Upper lobe of left lung (tissue), 6 donors: ENCODE measurements around the gene CCDC33. TPM values are rescaled to one million over a fixed set of nuclear protein-coding genes. Genes with fewer than 3 reads are reported as not detected.

Experiments used
- ATAC-seq, 2 donors: fragments of 200-7000 bp; cut with Tn5 transposase; one replicate each; pipeline ENCODE4 v1.9.1; 2022; ENCODE audit warnings: mild to moderate bottlenecking in 2 of 2, moderate library complexity in 2 of 2; ENCODE audit not compliant: low FRiP score in 2 of 2
- DNase-seq, 2 donors: peaks; one replicate each; pipeline ENCODE4 v3.0.0-alpha.2; 2019 to 2020
- H3K27ac ChIP-seq, 4 donors: fragments of 200-600 bp; sonication (generic); one replicate each; pipeline ENCODE4 v1.5.1; 2016 to 2019
- H3K27me3 ChIP-seq, 4 donors: fragments of 200-600 bp; sonication (generic); one replicate each; pipeline ENCODE4 v1.5.1; 2017 to 2019
- H3K36me3 ChIP-seq, 4 donors: fragments of 200-600 bp; sonication (generic); one replicate each; pipeline ENCODE4 v1.5.1; 2016 to 2019
- H3K4me1 ChIP-seq, 4 donors: fragments of 200-600 bp; sonication (generic); one replicate each; pipeline ENCODE4 v1.5.1; 2018 to 2019
- H3K4me3 ChIP-seq, 4 donors: fragments of 200-600 bp; sonication (generic); one replicate each; pipeline ENCODE4 v1.5.1; 2017 to 2019; ENCODE audit warnings: mild to moderate bottlenecking in 2 of 4, moderate library complexity in 1 of 4
- H3K9me3 ChIP-seq, 4 donors: fragments of 200-600 bp; sonication (generic); one replicate each; pipeline ENCODE4 v1.5.1; 2018 to 2019
- EP300 ChIP-seq, 4 donors: sonication (generic); formaldehyde crosslinking; IDR thresholded peaks; one replicate each; pipeline ENCODE4 v1.5.1; 2017; ENCODE audit warnings: antibody characterized with exemption in 4 of 4, control low read depth in 2 of 4
- POLR2A ChIP-seq, 4 donors: fragments of 450-650 bp; IDR thresholded peaks; one replicate each; pipeline ENCODE4 v1.5.1; 2016 to 2017; ENCODE audit warnings: antibody characterized with exemption in 4 of 4, mild to moderate bottlenecking in 2 of 4
- POLR2AphosphoS5 ChIP-seq, 2 donors: sonication (generic); formaldehyde crosslinking; IDR thresholded peaks; one replicate each; pipeline ENCODE4 v1.5.1; 2017; ENCODE audit warnings: antibody characterized with exemption in 2 of 2
- WGBS, 2 donors: methylation state at CpG; one replicate each; pipeline ENCODE4 v1.1.5; 2017 to 2018; 5-methylcytosine and 5-hydroxymethylcytosine counted together
- total RNA-seq, 6 donors: library from RNA; depleted of rRNA in 4 of 6; stranded (reverse); fragments of >200 nt in 4 of 6; gene quantifications; one replicate each; pipeline versions ENCODE4 v1.1.0 to v1.2.1, GENCODE V29; 2016 to 2021
- TF ChIP-seq, protein P1 (sequence below), 6 experiments: fragments of 450-650 bp in 4 of 6; fragments of 200-600 bp in 2 of 6; sonication (generic) in 2 of 6; IDR thresholded peaks; one replicate each; pipeline ENCODE4 v1.5.1; 2016 to 2019; ENCODE audit warnings: antibody characterized with exemption in 6 of 6
- donor health status: DM: no; HTN: no; CAD: no; lungs with moderate emphysema.
- donor health status: DM: no; HTN: yes; CAD: no; lungs with severe emphysema.

CCDC33 gene
- total RNA-seq, 6 donors from 2014 or later = 3.8 to 43.4 (median 4.2) TPM; not detected in 1

DNA sequence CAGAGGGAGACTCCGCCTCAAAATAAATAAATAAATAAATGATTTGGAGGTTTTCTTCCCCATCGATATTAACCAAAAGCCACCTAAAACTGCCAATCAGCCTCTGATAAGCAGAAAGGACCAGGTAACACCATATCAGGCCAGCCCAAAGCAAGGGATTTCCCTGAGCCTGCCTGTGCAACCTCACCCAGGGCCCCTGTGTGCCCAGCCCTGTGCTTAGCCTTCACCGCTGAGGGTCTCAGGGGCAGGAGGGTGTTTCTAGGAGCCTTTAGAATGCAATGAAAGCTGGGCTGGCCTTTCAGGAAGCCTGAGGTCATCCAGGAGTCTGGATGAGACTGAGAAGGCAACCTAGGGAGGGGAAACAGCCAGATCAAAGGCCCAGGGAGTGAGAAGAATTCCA, 95.9 kb downstream of the CCDC33 start:
- TF ChIP-seq POLR2AphosphoS5 (IDR thresholded peaks at IDR 0.05) (no peak), POLR2A (IDR thresholded peaks at IDR 0.05) (no peak), EP300 (IDR thresholded peaks at IDR 0.05) (no peak)
- TF ChIP-seq, protein P1, sequence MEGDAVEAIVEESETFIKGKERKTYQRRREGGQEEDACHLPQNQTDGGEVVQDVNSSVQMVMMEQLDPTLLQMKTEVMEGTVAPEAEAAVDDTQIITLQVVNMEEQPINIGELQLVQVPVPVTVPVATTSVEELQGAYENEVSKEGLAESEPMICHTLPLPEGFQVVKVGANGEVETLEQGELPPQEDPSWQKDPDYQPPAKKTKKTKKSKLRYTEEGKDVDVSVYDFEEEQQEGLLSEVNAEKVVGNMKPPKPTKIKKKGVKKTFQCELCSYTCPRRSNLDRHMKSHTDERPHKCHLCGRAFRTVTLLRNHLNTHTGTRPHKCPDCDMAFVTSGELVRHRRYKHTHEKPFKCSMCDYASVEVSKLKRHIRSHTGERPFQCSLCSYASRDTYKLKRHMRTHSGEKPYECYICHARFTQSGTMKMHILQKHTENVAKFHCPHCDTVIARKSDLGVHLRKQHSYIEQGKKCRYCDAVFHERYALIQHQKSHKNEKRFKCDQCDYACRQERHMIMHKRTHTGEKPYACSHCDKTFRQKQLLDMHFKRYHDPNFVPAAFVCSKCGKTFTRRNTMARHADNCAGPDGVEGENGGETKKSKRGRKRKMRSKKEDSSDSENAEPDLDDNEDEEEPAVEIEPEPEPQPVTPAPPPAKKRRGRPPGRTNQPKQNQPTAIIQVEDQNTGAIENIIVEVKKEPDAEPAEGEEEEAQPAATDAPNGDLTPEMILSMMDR (IDR thresholded peaks at IDR 0.05) = no peak
- Histone ChIP-seq H3K4me1 (no peaks in the 10 kb centered on the region), H3K4me3 (no peak overlapping the region), H3K9me3 (no peaks in the 10 kb centered on the region), H3K27ac (no peak overlapping the region), H3K36me3 (no peaks in the 10 kb centered on the region), H3K27me3 (no peaks in the 10 kb centered on the region)
- WGBS, 2 donors = 86 to 95% methylated on average over 3 of the region's 3 CpGs
- DNase-seq = no peak
- ATAC-seq = no peak

DNA sequence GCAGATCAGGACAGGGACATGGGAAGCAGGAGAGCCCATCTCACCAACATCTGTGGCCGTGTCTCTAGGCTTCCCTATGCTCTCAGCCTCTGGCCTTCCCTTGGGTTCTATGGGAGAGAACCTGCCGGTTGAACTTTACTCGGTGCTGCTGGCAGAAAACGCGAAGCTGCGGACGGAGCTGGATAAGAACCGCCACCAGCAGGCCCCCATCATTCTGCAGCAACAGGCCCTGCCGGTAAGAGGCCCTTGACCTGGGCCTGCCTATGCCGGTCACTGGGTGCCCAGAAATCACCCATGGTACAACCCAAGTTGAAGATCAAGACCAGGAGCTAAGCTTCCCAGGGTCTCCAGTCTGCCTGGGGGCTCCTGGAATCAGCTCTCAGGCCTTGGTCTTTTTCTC, 96.5 kb downstream of the CCDC33 start:
- no peak for DNase-seq
- TF ChIP-seq, protein P1 (IDR thresholded peaks at IDR 0.05) = no peak
- H3K27me3 ChIP-seq = no peaks in the 10 kb centered on the region
- H3K27ac ChIP-seq = no peak overlapping the region
- ATAC-seq = no peak
- H3K36me3 ChIP-seq = no peaks in the 10 kb centered on the region
- H3K9me3 ChIP-seq = no peaks in the 10 kb centered on the region
- no peaks in the 10 kb centered on the region for H3K4me1 ChIP-seq
- no peak overlapping the region for H3K4me3 ChIP-seq
- WGBS, 2 donors = 94 to 96% methylated on average over 9 to 10 of the region's 10 CpGs

DNA sequence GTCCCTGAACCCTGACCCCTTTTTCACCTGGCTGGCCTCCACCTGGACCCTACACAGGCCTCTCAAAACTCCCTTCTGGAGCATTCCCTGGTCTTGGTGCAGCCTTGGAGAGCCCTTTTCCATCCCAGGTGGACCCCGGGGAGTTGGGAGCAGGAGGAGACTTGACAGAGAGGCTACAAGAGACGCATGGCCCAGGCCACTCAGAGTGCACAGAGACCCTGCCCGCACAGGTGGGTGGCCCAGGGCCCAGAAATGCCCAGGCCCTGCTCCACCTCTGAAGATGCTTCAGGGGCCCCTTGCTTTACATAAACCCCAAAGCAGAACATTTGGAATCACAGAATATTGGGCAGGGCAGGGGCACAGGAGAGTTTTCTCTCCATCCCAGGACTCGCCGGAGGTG, 97.0 kb downstream of the CCDC33 start:
- Histone ChIP-seq H3K4me3 (no peak overlapping the region), H3K27ac (no peak overlapping the region), H3K36me3 (no peaks in the 10 kb centered on the region), H3K4me1 (no peaks in the 10 kb centered on the region), H3K9me3 (no peaks in the 10 kb centered on the region), H3K27me3 (no peaks in the 10 kb centered on the region)
- TF ChIP-seq, protein P1 (IDR thresholded peaks at IDR 0.05) = no peak
- TF ChIP-seq POLR2A (IDR thresholded peaks at IDR 0.05) = no peak
- ATAC-seq (no peak), DNase-seq (no peak)
- WGBS, 2 donors = 91 to 95% methylated on average over 3 to 5 of the region's 5 CpGs

DNA sequence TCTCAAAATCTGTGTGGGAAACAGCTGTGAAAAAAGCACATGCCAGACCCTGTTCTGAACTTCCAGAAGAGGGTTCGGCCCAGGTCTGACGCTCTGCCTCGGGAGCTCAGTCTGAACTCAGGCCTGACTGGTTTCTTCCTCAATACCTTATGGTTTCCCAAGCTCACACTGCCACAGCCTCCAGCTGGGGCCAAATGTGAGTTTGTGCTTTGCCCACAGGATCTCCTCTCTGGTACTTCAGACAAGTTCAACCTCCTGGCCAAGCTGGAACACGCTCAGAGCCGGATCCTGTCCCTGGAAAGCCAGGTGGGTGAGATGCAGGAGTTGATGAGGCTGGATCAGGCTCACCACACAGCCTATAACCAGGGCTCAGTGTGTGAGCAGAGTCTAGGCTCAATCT, 97.5 kb downstream of the CCDC33 start:
- Histone ChIP-seq H3K9me3 (no peaks in the 10 kb centered on the region), H3K4me1 (no peaks in the 10 kb centered on the region), H3K36me3 (no peaks in the 10 kb centered on the region), H3K27ac (no peak overlapping the region), H3K4me3 (no peak overlapping the region), H3K27me3 (no peaks in the 10 kb centered on the region)
- DNase-seq (no peak), ATAC-seq (no peak)
- WGBS, 2 donors = 79 to 86% methylated on average over 5 of the region's 5 CpGs
- TF ChIP-seq EP300 (IDR thresholded peaks at IDR 0.05) (no peak), POLR2A (IDR thresholded peaks at IDR 0.05) (no peak), POLR2AphosphoS5 (IDR thresholded peaks at IDR 0.05) (no peak)
- TF ChIP-seq, protein P1 (IDR thresholded peaks at IDR 0.05) = no peak

DNA sequence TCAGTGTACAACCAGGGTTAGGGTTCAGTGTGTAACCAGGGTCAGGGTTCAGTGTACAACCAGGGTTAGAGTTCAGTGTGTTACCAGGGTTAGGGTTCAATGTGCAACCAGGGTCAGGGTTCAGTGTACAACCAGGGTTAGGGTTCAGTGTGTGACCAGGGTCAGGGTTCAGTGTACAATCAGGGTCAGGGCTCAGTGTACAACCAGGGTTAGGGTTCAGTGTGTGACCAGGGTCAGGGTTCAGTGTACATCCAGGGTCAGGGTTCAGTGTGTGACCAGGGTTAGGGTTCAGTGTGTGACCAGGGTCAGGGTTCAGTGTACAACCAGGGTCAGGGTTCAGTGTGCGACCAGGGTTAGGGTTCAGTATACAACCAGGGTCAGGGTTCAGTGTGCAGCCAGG, 98.0 kb downstream of the CCDC33 start:
- H3K27me3 ChIP-seq = no peaks in the 10 kb centered on the region
- H3K27ac ChIP-seq = no peak overlapping the region
- DNase-seq (no peak), ATAC-seq (no peak)
- TF ChIP-seq, protein P1 (IDR thresholded peaks at IDR 0.05) = no peak
- TF ChIP-seq POLR2A (IDR thresholded peaks at IDR 0.05) = no peak
- TF ChIP-seq POLR2AphosphoS5 (IDR thresholded peaks at IDR 0.05) = no peak
- H3K4me1 ChIP-seq = peaks cover 0 to under 1% (median 0%) of the 10 kb centered on the region in 4 donors
- H3K4me3 ChIP-seq = no peak overlapping the region
- H3K9me3 ChIP-seq = no peaks in the 10 kb centered on the region
- 71 to 91% methylated on average over 1 of the region's 1 CpG for WGBS, 2 donors
- H3K36me3 ChIP-seq = no peaks in the 10 kb centered on the region
